ENCODE measurements around the gene IL21R. TPM values are rescaled to one million over a fixed set of nuclear protein-coding genes. Genes with fewer than 3 reads are reported as not detected.

IL21R gene
- total and polyA plus RNA-seq, 9 of the 15 experiments (the other 6 are each of a cell fraction or from before 2014, with no cell fraction given) = 0.04 to 0.34 (median 0.18) TPM; not detected in 1

DNA sequence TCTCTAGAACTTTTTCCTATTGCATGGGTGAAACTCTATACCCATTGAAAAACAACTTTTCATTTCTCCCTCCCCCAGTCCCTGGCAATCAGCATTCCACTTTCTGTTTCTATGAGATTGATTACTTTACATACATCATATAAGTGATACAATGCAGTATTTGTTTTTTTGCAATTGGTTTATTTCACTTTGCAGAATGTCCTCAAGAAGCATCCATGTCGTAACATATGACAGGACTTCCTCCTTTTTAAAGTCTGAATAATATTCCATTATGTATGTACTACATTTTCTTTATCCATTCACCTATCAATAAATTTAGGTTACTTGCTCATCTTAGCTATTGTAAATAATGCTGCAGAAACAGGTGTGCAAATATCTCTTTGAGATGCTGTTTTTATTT is 8.8 kb downstream of the IL21R start:
- Histone ChIP-seq H3K9ac (ENCODE audit: insufficient read depth in 1 of 2, low read depth in 2 of 2, low read length in 2 of 2) (no peak overlapping the region), H2AFZ (ENCODE audit: low read depth, low read length) (no peak overlapping the region), H3K4me3 (no peak overlapping the region), H3K9me1 (ENCODE audit: control insufficient read depth, insufficient read depth, low read length) (no peaks in the 10 kb centered on the region), H3K79me2 (ENCODE audit: control insufficient read depth, insufficient read depth, low read length) (no peaks in the 10 kb centered on the region), H4K20me1 (replicated peaks; ENCODE audit: control insufficient read depth, insufficient read depth, low read length) (no peaks in the 10 kb centered on the region), H3K27me3 (ENCODE audit: control insufficient read depth in 2 of 2, insufficient read depth in 2 of 2, low read length in 2 of 2) (peaks cover 4 to 11% of the 10 kb centered on the region in 2 experiments; a peak in 4 of 5 replicates), H3K9me3 (replicated peaks; ENCODE audit: control insufficient read depth, insufficient read depth, low read depth, low read length) (no peaks in the 10 kb centered on the region), H3K4me2 (ENCODE audit: insufficient read depth, low read length) (no peak overlapping the region), H3K36me3 (ENCODE audit: control insufficient read depth, insufficient read depth, low read length) (no peaks in the 10 kb centered on the region), H3K27ac (ENCODE audit: extremely low read depth, low read depth, low read length) (no peak overlapping the region), H3K4me1 (replicated peaks in 1 of 2; ENCODE audit: control insufficient read depth in 2 of 2, insufficient read depth in 2 of 2, low read length in 2 of 2) (no peaks in the 10 kb centered on the region; a peak in 1 of 5 replicates)
- DNase-seq (ENCODE audit: extremely low read depth in 1 of 4, low spot score in 3 of 4) (no peak), FAIRE-seq (no peak), ATAC-seq (no peak)
- TF ChIP-seq ZNF830 (CRISPR knock-in tag; IDR thresholded peaks at IDR 0.05) (no peak), ZNF583 (CRISPR knock-in tag; IDR thresholded peaks at IDR 0.05) (no peak), TBP (optimal IDR thresholded peaks at IDR 0.05; ENCODE audit: low read depth, low read length) (no peak), TARDBP (IDR thresholded peaks at IDR 0.05) (no peak)
- TF ChIP-seq, protein P1, sequence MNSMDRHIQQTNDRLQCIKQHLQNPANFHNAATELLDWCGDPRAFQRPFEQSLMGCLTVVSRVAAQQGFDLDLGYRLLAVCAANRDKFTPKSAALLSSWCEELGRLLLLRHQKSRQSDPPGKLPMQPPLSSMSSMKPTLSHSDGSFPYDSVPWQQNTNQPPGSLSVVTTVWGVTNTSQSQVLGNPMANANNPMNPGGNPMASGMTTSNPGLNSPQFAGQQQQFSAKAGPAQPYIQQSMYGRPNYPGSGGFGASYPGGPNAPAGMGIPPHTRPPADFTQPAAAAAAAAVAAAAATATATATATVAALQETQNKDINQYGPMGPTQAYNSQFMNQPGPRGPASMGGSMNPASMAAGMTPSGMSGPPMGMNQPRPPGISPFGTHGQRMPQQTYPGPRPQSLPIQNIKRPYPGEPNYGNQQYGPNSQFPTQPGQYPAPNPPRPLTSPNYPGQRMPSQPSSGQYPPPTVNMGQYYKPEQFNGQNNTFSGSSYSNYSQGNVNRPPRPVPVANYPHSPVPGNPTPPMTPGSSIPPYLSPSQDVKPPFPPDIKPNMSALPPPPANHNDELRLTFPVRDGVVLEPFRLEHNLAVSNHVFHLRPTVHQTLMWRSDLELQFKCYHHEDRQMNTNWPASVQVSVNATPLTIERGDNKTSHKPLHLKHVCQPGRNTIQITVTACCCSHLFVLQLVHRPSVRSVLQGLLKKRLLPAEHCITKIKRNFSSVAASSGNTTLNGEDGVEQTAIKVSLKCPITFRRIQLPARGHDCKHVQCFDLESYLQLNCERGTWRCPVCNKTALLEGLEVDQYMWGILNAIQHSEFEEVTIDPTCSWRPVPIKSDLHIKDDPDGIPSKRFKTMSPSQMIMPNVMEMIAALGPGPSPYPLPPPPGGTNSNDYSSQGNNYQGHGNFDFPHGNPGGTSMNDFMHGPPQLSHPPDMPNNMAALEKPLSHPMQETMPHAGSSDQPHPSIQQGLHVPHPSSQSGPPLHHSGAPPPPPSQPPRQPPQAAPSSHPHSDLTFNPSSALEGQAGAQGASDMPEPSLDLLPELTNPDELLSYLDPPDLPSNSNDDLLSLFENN (IDR thresholded peaks at IDR 0.05; ENCODE audit: low read depth in 2 of 2, low read length in 2 of 2) = no peak
- TF ChIP-seq, protein P2, sequence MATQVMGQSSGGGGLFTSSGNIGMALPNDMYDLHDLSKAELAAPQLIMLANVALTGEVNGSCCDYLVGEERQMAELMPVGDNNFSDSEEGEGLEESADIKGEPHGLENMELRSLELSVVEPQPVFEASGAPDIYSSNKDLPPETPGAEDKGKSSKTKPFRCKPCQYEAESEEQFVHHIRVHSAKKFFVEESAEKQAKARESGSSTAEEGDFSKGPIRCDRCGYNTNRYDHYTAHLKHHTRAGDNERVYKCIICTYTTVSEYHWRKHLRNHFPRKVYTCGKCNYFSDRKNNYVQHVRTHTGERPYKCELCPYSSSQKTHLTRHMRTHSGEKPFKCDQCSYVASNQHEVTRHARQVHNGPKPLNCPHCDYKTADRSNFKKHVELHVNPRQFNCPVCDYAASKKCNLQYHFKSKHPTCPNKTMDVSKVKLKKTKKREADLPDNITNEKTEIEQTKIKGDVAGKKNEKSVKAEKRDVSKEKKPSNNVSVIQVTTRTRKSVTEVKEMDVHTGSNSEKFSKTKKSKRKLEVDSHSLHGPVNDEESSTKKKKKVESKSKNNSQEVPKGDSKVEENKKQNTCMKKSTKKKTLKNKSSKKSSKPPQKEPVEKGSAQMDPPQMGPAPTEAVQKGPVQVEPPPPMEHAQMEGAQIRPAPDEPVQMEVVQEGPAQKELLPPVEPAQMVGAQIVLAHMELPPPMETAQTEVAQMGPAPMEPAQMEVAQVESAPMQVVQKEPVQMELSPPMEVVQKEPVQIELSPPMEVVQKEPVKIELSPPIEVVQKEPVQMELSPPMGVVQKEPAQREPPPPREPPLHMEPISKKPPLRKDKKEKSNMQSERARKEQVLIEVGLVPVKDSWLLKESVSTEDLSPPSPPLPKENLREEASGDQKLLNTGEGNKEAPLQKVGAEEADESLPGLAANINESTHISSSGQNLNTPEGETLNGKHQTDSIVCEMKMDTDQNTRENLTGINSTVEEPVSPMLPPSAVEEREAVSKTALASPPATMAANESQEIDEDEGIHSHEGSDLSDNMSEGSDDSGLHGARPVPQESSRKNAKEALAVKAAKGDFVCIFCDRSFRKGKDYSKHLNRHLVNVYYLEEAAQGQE (IDR thresholded peaks at IDR 0.05; ENCODE audit: borderline replicate concordance) = no peak
- TF ChIP-seq, protein P2 (CRISPR knock-in tag; IDR thresholded peaks at IDR 0.05; ENCODE audit: low read depth) = no peak
- in situ Hi-C loops (cut with MboI) = no loop called here
- no TSS peak for BruUV-seq (replicated peaks)
- CTCF ChIA-PET (ENCODE audit: low intra/inter-chr PET ratio) = no interaction called here
- WGBS (ENCODE audit: insufficient coverage, low coverage, missing lambda C conversion rate) = 0% methylated on average over 1 of the region's 1 CpG
- POLR2A ChIA-PET = no interaction called here
- intact Hi-C loops (cut with micrococcal nuclease) = no loop called here
